SK-N-DZ (cell line): ENCODE data around the gene FAM72B.
"Not testable (repeated sequence)": the region's sequence is repeated elsewhere in the genome, so short reads cannot be mapped to it uniquely, and the experiment has no call there.

Experiments used
- DNase-seq: peaks from one replicate; pipeline ENCODE4 v3.0.0-alpha.2; 2015; ENCODE audit warnings: low spot score

Gene FAM72B

GRCh38 chr1:121200985-121201981 is 17.1 kb upstream of the FAM72B start:
- DNase-seq = not testable (repeated sequence)

- not testable (repeated sequence) for DNase-seq
These were observed 16.1 kb upstream of the FAM72B start for GRCh38 chr1:121200232-121200631.

- not testable (repeated sequence) for DNase-seq
These were observed 15.6 kb upstream of the FAM72B start for GRCh38 chr1:121199763-121200162.

GRCh38 chr1:121197095-121197882 is 13.1 kb upstream of the FAM72B start:
- not testable (repeated sequence) for DNase-seq

- not testable (repeated sequence) for DNase-seq
These were observed 8.4 kb upstream of the FAM72B start for GRCh38 chr1:121192512-121192911.

GRCh38 chr1:121187914-121188313 is 3.8 kb upstream of the FAM72B start:
- DNase-seq = peak; percentile 0

GRCh38 chr1:121186191-121186590 is 2.1 kb upstream of the FAM72B start:
- DNase-seq = not testable (repeated sequence)

GRCh38 chr1:121185140-121185708 is 1.1 kb upstream of the FAM72B start:
- DNase-seq = not testable (repeated sequence)

GRCh38 chr1:121183867-121184266 is 273 bp downstream of the FAM72B start:
- DNase-seq = peak; percentile 2

GRCh38 chr1:121178197-121178596 is 5.9 kb downstream of the FAM72B start:
- not testable (repeated sequence) for DNase-seq

GRCh38 chr1:121176649-121177048 is 7.5 kb downstream of the FAM72B start:
- DNase-seq = not testable (repeated sequence)

- not testable (repeated sequence) for DNase-seq
These were observed 15.9 kb downstream of the FAM72B start for GRCh38 chr1:121168152-121168668.

- not testable (repeated sequence) for DNase-seq
These were observed 16.9 kb downstream of the FAM72B start for GRCh38 chr1:121167225-121167738.

GRCh38 chr1:121165296-121165695 is 18.8 kb downstream of the FAM72B start:
- not testable (repeated sequence) for DNase-seq

GRCh38 chr1:121163850-121164757 is 20.0 kb downstream of the FAM72B start:
- DNase-seq = not testable (repeated sequence)

- DNase-seq = not testable (repeated sequence)
These were observed 22.8 kb downstream of the FAM72B start for GRCh38 chr1:121161199-121161901.

- DNase-seq = not testable (repeated sequence)
These were observed 24.0 kb downstream of the FAM72B start for GRCh38 chr1:121160118-121160517.

- DNase-seq = not testable (repeated sequence)
These were observed 26.5 kb downstream of the FAM72B start for GRCh38 chr1:121157609-121158008.

GRCh38 chr1:121156958-121157603 is 27.1 kb downstream of the FAM72B start:
- not testable (repeated sequence) for DNase-seq
